ENCODE results near the gene UBE2E2. TPM values are rescaled to one million over a fixed set of nuclear protein-coding genes. Genes with fewer than 3 reads are reported as not detected.

Gene UBE2E2
- total RNA-seq, 1 donor from 2014 or later: 13.8 TPM

DNA sequence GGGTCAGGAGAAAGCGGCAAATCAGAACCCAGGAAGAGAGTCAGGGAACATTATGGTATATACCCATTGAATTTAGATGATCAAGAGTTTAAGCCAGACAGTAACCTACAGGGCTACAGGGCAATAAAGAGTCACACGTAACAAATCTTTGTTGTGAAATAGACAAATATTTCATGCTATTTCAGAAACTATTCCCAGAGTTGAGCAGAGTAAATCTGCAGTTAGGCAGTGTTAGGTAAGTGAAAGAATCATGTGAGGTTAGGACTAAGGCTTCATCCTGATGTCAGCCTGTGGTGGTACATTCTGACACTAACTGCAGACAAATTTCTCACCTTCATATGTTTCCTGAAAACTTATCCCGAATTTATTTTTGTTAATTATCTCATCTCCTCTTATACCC is 153.0 kb downstream of the UBE2E2 start:
- Mint-ChIP-seq H3K27ac (no peak overlapping the region), H3K27me3 (no peaks in the 10 kb centered on the region), H3K36me3 (ENCODE audit: low read depth) (no peaks in the 10 kb centered on the region), H3K4me3 (no peak overlapping the region), H3K9me3 (no peaks in the 10 kb centered on the region), H3K4me1 (no peaks in the 10 kb centered on the region)
- DNase-seq: no peak
- intact Hi-C loops (cut with micrococcal nuclease): no loop called here

DNA sequence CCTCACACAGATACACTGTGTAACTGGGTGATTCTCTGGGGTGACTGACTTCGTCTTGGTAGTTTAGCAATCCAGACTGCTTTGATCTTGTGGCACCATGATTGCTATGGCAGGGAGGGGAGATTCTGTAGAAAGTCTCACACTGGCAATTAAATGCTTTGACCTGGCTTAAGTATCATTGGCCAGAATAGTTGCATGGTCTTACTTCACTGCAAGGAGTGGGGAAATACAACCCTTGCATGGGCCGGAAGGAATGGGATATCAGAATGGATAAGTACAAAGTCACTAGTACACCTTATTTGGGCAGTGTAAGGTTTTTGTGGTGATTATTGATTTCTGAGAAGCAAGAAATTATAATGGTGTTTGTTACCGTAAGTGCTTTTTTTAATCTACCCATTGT is 153.8 kb downstream of the UBE2E2 start:
- no peak for DNase-seq
- intact Hi-C loops (cut with micrococcal nuclease): no loop called here
- Mint-ChIP-seq H3K4me3 (no peak overlapping the region), H3K36me3 (ENCODE audit: low read depth) (no peaks in the 10 kb centered on the region), H3K27me3 (no peaks in the 10 kb centered on the region), H3K4me1 (no peaks in the 10 kb centered on the region), H3K27ac (no peak overlapping the region), H3K9me3 (no peaks in the 10 kb centered on the region)

DNA sequence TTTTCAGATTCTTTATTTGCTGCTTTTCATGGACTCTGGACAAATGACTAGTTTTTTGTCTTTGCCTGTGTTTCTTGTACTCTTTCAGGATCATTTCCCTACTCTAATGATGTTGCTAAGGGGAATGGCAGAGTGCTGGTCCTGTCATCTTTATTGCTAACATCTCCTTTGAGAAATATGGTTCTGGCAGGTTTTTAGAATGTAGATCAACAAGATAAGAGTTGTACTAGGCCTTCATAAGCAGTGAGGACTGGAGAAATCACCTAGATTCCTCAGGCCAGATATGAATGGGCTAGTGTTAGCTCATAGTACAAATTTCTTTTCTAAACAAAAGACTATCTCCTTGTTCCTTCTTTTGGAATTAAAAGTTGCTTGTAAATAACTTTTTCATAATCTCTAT is 156.0 kb downstream of the UBE2E2 start:
- Mint-ChIP-seq H3K9me3 (peaks cover 6% of the 10 kb centered on the region), H3K4me1 (no peaks in the 10 kb centered on the region), H3K36me3 (ENCODE audit: low read depth) (no peaks in the 10 kb centered on the region), H3K4me3 (no peak overlapping the region), H3K27me3 (no peaks in the 10 kb centered on the region), H3K27ac (no peak overlapping the region)
- no peak for DNase-seq
- intact Hi-C loops (cut with micrococcal nuclease): no loop called here

DNA sequence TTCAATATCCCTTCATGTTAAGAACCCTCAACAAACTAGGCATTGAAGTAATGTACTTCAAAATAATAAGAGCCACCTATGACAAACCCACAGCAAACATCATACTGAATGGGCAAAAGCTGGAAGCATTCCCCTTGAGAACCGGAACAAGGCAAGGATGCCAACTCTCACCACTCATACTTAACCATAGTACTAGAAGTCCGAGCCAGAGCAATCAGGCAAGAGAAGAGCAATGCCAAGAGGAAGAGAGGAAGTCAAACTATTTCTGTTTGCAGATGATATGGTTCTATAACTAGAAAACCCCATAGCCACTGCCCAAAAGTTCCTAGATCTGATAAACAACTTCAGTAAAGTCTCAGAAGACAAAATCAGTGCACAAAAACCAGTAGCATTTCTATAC is 161.9 kb downstream of the UBE2E2 start:
- Mint-ChIP-seq H3K9me3 (peaks cover 23% of the 10 kb centered on the region), H3K27ac (no peak overlapping the region), H3K4me3 (no peak overlapping the region), H3K27me3 (no peaks in the 10 kb centered on the region), H3K36me3 (ENCODE audit: low read depth) (no peaks in the 10 kb centered on the region), H3K4me1 (no peaks in the 10 kb centered on the region)
- no peak for DNase-seq
- intact Hi-C loops (cut with micrococcal nuclease): no loop called here

DNA sequence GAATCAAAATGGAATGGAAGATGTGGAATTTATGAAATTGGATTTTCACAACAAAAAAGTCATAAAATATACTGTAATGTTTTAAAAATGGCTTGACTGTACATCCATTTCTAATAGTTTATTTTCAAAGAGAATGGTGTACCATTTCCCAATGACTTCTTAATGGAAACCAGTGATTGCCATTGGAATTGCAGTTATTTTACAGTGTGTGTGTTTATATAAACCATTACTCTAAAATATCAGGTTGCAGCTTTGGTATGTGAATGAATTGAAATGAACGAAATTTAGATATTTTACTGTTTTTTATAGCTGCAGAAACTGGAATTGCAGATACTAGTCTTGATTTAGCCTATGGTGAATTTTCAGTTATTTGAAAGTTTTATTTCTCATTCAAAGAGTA is 165.6 kb downstream of the UBE2E2 start:
- intact Hi-C loops (cut with micrococcal nuclease): no loop called here
- no peak for DNase-seq
- H3K27ac Mint-ChIP-seq: no peak overlapping the region
- no peaks in the 10 kb centered on the region for H3K27me3 Mint-ChIP-seq
- H3K36me3 Mint-ChIP-seq (ENCODE audit: low read depth): no peaks in the 10 kb centered on the region
- H3K4me3 Mint-ChIP-seq: no peak overlapping the region
- H3K4me1 Mint-ChIP-seq: no peaks in the 10 kb centered on the region
- peaks cover 21% of the 10 kb centered on the region for H3K9me3 Mint-ChIP-seq

DNA sequence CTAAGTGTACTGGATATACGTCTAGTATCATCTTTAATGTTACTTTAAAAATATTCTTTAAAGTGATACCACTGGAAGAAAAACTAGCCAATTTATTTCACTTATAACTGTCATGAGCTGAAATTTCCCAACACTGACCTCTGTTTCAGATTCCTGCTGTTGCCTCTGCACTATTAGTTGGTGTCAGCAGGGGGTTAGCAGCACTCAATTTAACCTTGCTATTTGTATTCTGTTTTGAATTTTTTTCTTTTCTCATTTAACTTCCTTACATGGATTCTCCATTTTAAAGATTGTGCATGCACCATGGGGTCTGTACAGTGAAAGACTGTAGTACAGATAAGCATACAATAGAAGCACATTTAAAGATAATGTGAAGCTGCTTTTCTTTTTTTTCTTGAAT is 169.2 kb downstream of the UBE2E2 start:
- Mint-ChIP-seq H3K27me3 (no peaks in the 10 kb centered on the region), H3K9me3 (peaks cover 5% of the 10 kb centered on the region), H3K4me1 (no peaks in the 10 kb centered on the region), H3K4me3 (no peak overlapping the region), H3K27ac (no peak overlapping the region), H3K36me3 (ENCODE audit: low read depth) (no peaks in the 10 kb centered on the region)
- DNase-seq: no peak
- intact Hi-C loops (cut with micrococcal nuclease): no loop called here

DNA sequence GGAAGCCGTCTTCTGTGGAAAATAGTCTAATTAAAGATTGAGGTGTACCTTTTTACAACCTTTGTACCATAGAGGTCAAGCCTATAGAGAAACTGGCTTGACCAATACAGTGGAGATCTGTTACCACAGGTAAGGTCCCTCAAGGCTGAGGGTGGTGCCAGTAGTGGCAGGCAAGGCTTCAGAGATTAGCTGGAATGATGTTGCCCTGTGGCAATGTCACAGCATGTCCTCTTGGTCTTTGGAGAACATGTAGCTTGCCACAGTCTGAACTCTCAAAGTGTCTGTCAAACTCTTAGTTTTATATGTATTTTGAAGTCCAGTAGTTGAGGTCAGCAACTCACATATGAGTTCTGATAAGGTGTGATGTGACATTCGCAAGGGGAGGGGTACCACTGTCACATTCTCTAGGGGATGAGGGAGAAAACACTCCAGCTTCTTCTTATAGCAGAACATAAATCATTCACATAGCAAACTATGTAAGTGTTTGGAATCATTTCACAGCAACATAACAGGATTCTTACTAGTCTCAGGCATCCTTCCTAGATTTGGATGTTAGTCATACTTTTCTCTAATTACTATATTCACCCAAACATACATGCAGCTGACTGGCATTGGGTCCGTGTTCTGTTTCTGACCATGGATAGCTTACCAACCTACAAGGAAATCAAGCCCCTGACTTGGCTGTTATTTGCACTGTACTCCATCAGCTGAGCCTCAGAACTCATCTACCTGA is 173.6 kb downstream of the UBE2E2 start:
- intact Hi-C loops (cut with micrococcal nuclease): no loop called here
- no peak overlapping the region for H3K27ac Mint-ChIP-seq

DNA sequence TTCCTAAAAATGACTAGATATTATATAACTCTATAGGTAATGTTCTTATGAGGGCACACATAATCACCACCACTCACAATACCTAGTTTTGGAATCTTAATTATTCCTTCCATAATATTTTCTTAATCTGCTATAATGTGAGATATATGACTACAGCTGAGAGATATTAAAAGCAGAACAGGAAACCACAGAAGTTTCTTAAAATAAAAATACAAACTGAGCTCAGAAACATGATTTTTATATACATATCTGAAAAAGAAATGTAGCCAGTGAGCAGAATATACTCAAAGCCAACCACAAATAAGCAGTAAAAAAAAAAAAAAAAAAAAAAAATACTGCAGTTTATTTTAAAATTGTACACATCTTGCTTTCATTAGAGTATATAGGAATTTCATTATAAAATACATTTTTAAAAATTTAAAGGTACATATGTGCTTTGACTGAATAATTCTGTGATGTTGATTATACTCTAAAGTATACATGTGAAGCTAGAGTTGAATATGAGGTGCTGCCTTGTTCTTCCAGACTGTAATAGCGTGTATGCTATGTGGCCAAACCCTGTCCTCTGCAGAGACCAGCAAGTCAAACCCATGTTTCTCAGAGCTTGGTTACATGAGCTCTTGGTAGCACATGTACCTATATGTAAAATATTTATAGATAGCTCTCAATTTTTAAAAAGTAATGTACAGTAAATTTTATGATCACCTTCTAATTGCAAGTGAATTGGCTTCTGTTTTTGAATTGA is 175.0 kb downstream of the UBE2E2 start:
- intact Hi-C loops (cut with micrococcal nuclease): no loop called here
- Mint-ChIP-seq H3K9me3 (no peaks in the 10 kb centered on the region), H3K4me3 (no peak overlapping the region), H3K4me1 (no peaks in the 10 kb centered on the region), H3K36me3 (ENCODE audit: low read depth) (no peaks in the 10 kb centered on the region), H3K27me3 (no peaks in the 10 kb centered on the region), H3K27ac (no peak overlapping the region)
- no peak for DNase-seq

More for the DNA sequence above, 173.6 kb downstream of the UBE2E2 start:
- Mint-ChIP-seq H3K9me3 (no peaks in the 10 kb centered on the region), H3K36me3 (ENCODE audit: low read depth) (no peaks in the 10 kb centered on the region), H3K4me3 (no peak overlapping the region), H3K4me1 (no peaks in the 10 kb centered on the region), H3K27me3 (no peaks in the 10 kb centered on the region)
- DNase-seq: no peak

DNA sequence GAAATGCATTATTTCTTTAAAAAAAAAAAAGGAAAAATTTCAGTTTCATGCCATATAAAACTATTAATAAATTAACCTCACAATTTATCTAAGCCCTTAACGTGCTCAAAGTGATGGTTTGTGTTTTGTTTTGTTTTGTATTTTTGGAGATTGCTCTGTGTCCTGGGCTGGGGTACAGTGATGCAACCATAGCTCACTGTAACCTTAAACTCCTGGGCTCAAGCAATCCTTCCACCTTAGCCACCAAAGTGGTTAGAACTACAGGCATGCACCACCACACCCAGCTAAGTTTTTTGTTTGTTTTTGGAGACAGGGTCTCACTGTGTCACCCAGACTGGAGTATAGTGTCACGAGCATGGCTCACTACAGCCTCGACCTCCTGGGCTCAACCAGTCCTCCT is 180.7 kb downstream of the UBE2E2 start:
- no peak overlapping the region for H3K27ac Mint-ChIP-seq
- no peaks in the 10 kb centered on the region for H3K4me1 Mint-ChIP-seq
- no peaks in the 10 kb centered on the region for H3K27me3 Mint-ChIP-seq
- H3K36me3 Mint-ChIP-seq (ENCODE audit: low read depth): no peaks in the 10 kb centered on the region
- no peak overlapping the region for H3K4me3 Mint-ChIP-seq
- DNase-seq: no peak
- intact Hi-C loops (cut with micrococcal nuclease): no loop called here
- H3K9me3 Mint-ChIP-seq: no peaks in the 10 kb centered on the region

DNA sequence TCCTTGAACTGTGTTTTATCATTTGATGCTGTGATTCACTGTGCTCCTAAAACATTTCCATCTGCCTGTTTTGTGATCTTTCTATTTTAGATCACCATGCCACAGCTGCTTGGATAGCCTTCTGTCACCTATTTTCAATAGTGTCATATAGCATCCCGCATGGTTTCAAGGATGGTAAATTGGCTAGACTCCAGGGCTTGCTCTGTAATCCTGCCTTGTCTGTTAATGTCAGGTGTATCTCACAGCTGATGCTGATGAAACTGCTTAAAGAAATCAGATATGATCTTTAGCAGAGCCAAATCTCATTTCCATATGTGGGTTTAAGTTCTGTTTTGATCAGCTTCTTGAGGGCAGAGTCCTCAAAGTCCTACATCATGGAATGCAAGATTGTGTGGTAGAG is 182.2 kb downstream of the UBE2E2 start:
- no peaks in the 10 kb centered on the region for H3K27me3 Mint-ChIP-seq
- no peak for DNase-seq
- no peaks in the 10 kb centered on the region for H3K9me3 Mint-ChIP-seq
- no peaks in the 10 kb centered on the region for H3K4me1 Mint-ChIP-seq
- H3K27ac Mint-ChIP-seq: no peak overlapping the region
- no peak overlapping the region for H3K4me3 Mint-ChIP-seq
- no peaks in the 10 kb centered on the region for H3K36me3 Mint-ChIP-seq (ENCODE audit: low read depth)
- intact Hi-C loops (cut with micrococcal nuclease): no loop called here

DNA sequence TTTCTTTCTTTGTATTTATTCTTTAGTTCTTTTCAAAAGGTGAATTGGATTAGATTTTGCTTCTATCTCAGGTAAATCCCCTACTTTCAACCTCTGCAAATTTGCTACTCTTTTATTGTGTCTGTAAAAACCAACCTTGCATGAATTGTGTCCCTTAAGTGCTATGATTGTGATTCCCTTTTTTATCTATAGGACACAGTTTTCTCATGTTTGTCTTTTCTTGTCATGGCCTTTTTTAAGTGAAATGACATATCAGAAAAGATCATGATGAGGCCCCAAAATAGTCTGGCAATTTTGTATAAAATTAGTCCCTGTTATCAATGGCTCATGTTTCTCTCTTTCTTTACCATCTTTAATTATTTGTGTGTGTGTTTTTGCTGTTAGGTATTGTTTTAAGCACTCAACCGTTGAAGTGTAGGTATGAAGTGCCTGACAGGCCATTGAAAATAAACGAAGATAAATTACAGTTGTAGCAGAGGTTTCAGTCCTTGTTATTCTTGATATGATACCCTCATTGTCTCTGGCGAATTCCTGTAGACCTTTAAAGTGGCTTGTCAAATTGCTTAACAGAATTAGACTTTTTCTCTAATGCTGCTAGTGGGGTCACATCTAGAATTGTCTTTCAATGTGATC is 184.3 kb downstream of the UBE2E2 start:
- intact Hi-C loops (cut with micrococcal nuclease): no loop called here
- H3K4me3 Mint-ChIP-seq: no peak overlapping the region
- H3K27me3 Mint-ChIP-seq: no peaks in the 10 kb centered on the region
- H3K9me3 Mint-ChIP-seq: no peaks in the 10 kb centered on the region
- no peak for DNase-seq
- no peak overlapping the region for H3K27ac Mint-ChIP-seq
- H3K36me3 Mint-ChIP-seq (ENCODE audit: low read depth): no peaks in the 10 kb centered on the region
- no peaks in the 10 kb centered on the region for H3K4me1 Mint-ChIP-seq

DNA sequence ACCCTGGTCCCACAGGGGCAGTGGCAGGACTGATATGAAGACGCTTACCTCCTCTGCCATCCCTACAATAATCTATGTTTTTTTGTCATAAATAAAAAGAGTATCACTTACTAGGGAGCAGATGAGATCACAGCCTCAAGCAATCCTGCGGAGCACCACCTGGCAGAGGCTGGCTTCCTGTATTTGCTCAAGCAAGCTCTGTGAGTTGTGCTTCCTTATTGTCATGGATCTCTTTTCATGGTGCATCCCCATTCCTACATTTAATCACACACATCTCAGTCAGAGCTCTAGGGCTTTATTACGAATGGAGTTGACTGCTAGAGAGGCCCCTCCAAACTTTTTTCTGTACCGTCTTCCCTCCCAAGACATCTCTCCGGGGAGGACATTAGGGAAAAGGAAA is 186.0 kb downstream of the UBE2E2 start:
- DNase-seq: no peak
- no peak overlapping the region for H3K4me3 Mint-ChIP-seq
- H3K9me3 Mint-ChIP-seq: no peaks in the 10 kb centered on the region
- no peaks in the 10 kb centered on the region for H3K27me3 Mint-ChIP-seq
- no peak overlapping the region for H3K27ac Mint-ChIP-seq
- intact Hi-C loops (cut with micrococcal nuclease): no loop called here
- no peaks in the 10 kb centered on the region for H3K36me3 Mint-ChIP-seq (ENCODE audit: low read depth)
- no peaks in the 10 kb centered on the region for H3K4me1 Mint-ChIP-seq

DNA sequence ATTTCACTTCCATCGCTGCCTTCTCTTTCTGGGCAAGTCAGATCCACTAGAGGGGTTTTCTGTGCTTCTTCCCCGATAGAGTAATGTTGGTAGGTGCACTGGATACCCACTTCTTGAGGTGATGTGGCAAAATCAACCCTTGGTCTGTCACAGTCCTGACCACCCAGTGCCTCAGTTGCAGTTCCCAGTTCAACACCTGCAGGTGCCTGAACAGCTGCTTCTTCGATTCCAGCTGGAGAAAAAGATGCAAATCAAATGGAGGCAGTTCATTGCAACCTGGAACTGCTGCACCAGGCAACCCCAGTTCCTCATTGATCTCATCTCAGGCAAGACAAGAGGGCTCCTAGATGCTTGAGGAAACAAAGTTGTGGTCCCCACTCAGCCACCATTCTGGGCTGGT is 186.6 kb downstream of the UBE2E2 start:
- no peaks in the 10 kb centered on the region for H3K9me3 Mint-ChIP-seq
- H3K27me3 Mint-ChIP-seq: no peaks in the 10 kb centered on the region
- no peak overlapping the region for H3K4me3 Mint-ChIP-seq
- H3K27ac Mint-ChIP-seq: no peak overlapping the region
- H3K36me3 Mint-ChIP-seq (ENCODE audit: low read depth): no peaks in the 10 kb centered on the region
- no peak for DNase-seq
- H3K4me1 Mint-ChIP-seq: no peaks in the 10 kb centered on the region
- intact Hi-C loops (cut with micrococcal nuclease): no loop called here

DNA sequence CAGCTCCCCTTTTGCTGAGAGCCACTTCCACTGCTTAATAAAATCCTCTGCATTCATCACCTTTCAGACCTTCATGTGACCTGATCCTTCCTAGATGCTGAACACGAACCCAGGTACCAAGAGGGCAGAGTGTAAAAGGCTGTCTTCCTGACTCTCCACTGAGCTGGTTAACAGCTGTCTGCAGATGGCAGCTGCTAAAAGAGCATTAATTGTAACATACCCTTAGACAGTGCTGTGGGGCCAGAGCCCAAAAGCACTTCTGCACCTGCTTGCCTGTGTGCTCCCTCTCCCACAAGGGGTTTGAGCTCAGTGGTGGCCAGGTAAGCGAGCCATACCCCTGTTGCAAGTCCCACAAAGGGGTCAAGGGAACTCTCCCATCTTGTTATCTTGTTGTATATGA is 187.3 kb downstream of the UBE2E2 start:
- H3K27ac Mint-ChIP-seq: no peak overlapping the region
- no peak overlapping the region for H3K4me3 Mint-ChIP-seq
- DNase-seq: no peak
- no peaks in the 10 kb centered on the region for H3K9me3 Mint-ChIP-seq
- intact Hi-C loops (cut with micrococcal nuclease): no loop called here
- H3K4me1 Mint-ChIP-seq: no peaks in the 10 kb centered on the region
- no peaks in the 10 kb centered on the region for H3K36me3 Mint-ChIP-seq (ENCODE audit: low read depth)
- no peaks in the 10 kb centered on the region for H3K27me3 Mint-ChIP-seq
